Thoracic aorta (tissue), 2 donors: ENCODE data around the gene AGXT. TPM values are rescaled to one million over a fixed set of nuclear protein-coding genes. Genes with fewer than 3 reads are reported as not detected.

Experiments used
- ATAC-seq: fragments of 150-250 bp; one replicate; pipeline ENCODE4 v1.8.0; 2017; ENCODE audit warnings: low read depth; ENCODE audit not compliant: insufficient number of reproducible peaks, low FRiP score
- DNase-seq: peaks from one replicate; pipeline ENCODE4 v3.0.0-alpha.2; 2020; ENCODE audit warnings: low spot score
- H3K27ac ChIP-seq, 2 donors: fragments of 200-600 bp; sonication (generic); 1 replicate in 1 of 2; 2 replicates in 1 of 2; pipeline ENCODE4 v1.5.1; 2016; ENCODE audit warnings: mild to moderate bottlenecking in 2 of 2, moderate library complexity in 2 of 2
- H3K27me3 ChIP-seq: fragments of 200-600 bp; sonication (generic); replicated peaks from 2 replicates; pipeline ENCODE4 v1.6.0; 2016; ENCODE audit warnings: mild to moderate bottlenecking; ENCODE audit not compliant: insufficient read depth
- H3K36me3 ChIP-seq: fragments of 200-600 bp; sonication (generic); one replicate; pipeline ENCODE4 v1.5.1; 2016
- H3K4me1 ChIP-seq, 2 donors: fragments of 200-600 bp; sonication (generic); 1 replicate in 1 of 2; 2 replicates in 1 of 2; pipeline versions ENCODE4 v1.5.1 to v1.6.0; 2016; ENCODE audit warnings: low read depth in 2 of 2, mild to moderate bottlenecking in 1 of 2; ENCODE audit not compliant: control insufficient read depth in 1 of 2
- H3K4me3 ChIP-seq: fragments of 200-600 bp; sonication (generic); 2 replicates; pipeline ENCODE4 v1.5.1; 2016; ENCODE audit warnings: mild to moderate bottlenecking
- H3K9me3 ChIP-seq: fragments of 200-600 bp; sonication (generic); 2 replicates; pipeline ENCODE4 v1.5.1; 2016
- total RNA-seq, 2 donors: library from RNA; depleted of rRNA; stranded (reverse); fragments of >200 nt; gene quantifications; one replicate each; pipeline versions ENCODE4 v1.1.0 to v1.2.3, GENCODE V29; 2016
- TF ChIP-seq, protein P1 (sequence below): fragments of 200-600 bp; sonication (generic); IDR thresholded peaks from one replicate; pipeline ENCODE4 v1.5.1; 2019; ENCODE audit warnings: antibody characterized with exemption

AGXT gene
- total RNA-seq, 2 donors from 2014 or later, result not detected

DNA sequence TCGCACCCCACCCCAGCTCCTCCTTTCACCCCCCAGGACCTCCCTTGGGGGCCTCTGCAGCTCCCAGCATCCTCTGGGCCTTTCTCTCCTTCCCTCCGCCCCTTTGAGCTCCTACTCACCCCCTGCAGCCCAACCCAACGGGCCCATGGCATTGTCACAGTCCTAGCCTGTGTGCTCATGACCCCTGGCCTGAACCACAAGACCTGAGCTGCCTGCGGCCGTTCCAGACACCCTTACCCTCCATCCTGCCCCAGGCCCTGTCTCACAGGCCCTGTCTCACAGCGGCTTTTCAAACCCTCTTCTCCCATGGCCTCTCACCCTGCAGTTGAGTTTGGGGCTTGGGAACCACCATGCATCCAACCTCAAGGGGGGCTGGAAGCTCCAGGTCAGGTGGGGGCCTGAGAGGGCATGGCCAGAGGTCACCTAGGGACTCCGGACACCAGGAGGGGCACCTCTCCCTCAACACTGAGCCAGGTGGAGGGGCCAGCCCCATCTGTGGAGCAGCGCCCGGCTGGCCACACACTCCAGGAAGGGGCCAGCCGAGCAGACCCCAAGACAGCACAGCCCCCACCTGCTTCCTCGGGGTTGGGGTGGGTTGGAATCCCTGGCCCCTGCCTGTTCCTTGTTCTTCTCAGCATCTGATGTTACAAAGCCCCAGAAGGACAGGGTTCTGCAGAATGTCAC, 20.4 kb downstream of the AGXT start:
- Histone ChIP-seq H3K36me3 (no peaks in the 10 kb centered on the region), H3K4me3 (no peak overlapping the region), H3K27ac (no peak overlapping the region), H3K27me3 (no peaks in the 10 kb centered on the region), H3K4me1 (no peaks in the 10 kb centered on the region), H3K9me3 (no peaks in the 10 kb centered on the region)
- no peak for ATAC-seq
- TF ChIP-seq, protein P1, sequence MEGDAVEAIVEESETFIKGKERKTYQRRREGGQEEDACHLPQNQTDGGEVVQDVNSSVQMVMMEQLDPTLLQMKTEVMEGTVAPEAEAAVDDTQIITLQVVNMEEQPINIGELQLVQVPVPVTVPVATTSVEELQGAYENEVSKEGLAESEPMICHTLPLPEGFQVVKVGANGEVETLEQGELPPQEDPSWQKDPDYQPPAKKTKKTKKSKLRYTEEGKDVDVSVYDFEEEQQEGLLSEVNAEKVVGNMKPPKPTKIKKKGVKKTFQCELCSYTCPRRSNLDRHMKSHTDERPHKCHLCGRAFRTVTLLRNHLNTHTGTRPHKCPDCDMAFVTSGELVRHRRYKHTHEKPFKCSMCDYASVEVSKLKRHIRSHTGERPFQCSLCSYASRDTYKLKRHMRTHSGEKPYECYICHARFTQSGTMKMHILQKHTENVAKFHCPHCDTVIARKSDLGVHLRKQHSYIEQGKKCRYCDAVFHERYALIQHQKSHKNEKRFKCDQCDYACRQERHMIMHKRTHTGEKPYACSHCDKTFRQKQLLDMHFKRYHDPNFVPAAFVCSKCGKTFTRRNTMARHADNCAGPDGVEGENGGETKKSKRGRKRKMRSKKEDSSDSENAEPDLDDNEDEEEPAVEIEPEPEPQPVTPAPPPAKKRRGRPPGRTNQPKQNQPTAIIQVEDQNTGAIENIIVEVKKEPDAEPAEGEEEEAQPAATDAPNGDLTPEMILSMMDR, result no peak
- DNase-seq, result no peak

DNA sequence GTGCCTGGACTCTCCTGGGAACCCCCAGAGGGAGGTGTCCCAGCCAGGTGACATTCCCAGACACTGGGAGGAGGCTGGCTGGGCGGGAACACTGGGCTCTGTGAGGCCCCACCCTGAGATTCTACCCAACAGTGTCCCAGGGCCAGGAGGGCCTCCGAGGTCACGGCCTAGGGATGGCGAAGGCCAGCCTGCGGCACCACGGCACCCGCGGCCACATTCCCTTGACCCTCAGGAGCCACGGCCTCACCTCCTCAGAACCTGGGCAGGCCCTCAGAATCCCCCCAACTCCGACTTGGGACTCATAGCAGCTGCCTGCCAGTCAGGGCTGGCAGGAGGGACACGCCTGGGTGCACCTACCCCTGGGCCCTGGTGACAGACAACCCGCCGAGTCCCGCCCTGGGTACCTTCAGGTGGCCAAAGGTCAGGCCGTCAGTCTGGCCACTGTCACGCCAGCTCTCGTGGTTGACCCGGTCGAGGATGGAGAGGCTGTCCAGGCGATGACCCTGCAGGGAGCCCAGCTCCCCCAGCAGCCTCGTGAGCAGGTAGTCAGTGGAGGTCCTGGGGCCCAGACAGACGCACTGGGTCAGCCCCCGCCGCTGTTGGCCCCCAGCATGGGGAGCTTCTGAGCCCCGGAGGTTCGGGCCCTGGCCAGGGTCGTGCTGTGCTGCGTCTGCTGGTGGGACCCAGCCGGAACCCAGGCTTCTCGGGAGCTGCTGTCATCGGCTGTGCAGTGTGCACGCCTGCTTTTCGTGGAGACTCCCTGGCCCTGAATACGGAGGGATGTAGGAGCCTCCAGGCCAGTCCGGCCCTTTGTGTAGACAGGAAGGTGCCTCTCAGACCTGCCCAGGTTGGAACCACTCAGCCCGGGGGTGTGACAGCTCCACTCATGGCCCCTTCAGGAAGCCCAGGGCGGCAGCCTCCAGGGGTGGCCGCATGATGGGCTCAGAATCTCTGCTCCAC, 21.3 kb downstream of the AGXT start:
- Histone ChIP-seq H3K36me3 (no peaks in the 10 kb centered on the region), H3K4me1 (no peaks in the 10 kb centered on the region), H3K27me3 (no peaks in the 10 kb centered on the region), H3K9me3 (no peaks in the 10 kb centered on the region), H3K4me3 (no peak overlapping the region), H3K27ac (no peak overlapping the region)
- DNase-seq (no peak), ATAC-seq (no peak)
- TF ChIP-seq, protein P1, result no peak

DNA sequence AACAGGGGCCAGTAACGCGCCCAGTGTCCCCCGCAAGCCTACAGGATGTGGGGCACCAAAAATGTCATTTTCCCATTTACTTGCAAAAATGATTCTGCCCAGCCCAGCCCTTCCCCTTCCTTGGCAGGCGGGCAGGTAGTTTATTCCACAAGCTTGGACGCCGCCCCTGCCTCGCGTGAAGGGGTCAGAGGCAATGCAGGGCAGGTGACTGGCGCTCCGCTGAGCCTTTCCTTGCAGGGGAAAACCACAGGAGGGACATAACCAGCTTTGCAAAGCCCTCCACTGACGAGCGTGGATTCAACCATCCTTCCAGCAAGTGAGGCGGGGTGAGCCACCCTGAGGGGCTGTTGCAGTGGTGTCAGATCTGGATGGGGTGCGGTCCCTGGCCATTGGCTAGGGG, 22.1 kb downstream of the AGXT start:
- no peak for ATAC-seq
- TF ChIP-seq, protein P1, result no peak

DNA sequence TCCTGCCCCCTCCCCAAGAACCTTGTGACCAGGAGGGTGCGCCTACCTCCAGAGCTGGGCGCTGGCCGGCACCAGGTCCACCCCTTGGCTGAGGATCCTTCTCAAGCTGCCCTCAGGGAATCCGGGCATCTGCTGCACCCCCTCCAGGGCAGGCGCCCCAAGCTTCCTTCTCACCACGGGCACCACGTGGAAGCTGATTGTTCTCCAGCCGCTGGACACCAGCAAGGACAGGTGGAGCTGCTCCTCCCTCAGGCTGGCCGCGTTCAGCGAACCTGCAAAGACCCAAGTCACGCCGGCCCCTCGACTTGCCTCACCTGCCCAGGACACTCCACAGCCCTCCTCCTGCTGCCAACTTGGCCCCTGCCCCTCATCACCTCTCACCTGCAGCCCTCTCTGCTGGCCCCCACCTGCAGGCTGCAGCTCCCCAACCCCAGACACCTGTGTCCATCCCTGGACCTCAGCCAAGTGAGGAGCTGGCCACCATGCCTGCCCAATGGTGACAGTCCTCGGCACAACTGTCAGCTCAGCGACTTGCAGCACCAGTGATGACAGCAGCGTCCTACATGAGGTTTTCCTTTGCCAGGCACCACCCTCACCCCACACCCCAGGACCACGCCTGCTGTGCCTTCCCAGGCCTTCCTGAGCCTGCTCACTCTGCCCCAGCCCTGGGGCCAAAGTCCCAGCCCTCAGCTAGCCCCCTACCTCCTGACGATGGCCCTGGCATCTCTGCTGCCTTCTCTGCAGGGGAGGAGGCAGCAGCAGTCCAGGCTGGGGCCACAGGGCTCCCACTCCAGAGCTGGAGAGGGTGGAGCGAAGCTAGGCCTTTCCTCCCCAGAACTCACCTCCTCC, 23.1 kb downstream of the AGXT start:
- TF ChIP-seq, protein P1, result no peak
- Histone ChIP-seq H3K27me3 (no peaks in the 10 kb centered on the region), H3K4me3 (no peak overlapping the region), H3K4me1 (no peaks in the 10 kb centered on the region), H3K27ac (no peak overlapping the region), H3K36me3 (no peaks in the 10 kb centered on the region), H3K9me3 (no peaks in the 10 kb centered on the region)
- no peak for ATAC-seq
- DNase-seq, result no peak

More for the DNA sequence above, 22.1 kb downstream of the AGXT start:
- Histone ChIP-seq H3K4me1 (no peaks in the 10 kb centered on the region), H3K27me3 (no peaks in the 10 kb centered on the region), H3K27ac (no peak overlapping the region), H3K36me3 (no peaks in the 10 kb centered on the region), H3K4me3 (no peak overlapping the region), H3K9me3 (no peaks in the 10 kb centered on the region)
- no peak for DNase-seq
